PC-3 (cell line): ENCODE measurements around the gene BTBD19. TPM values are rescaled to one million over a fixed set of nuclear protein-coding genes. Genes with fewer than 3 reads are reported as not detected.
"Not testable (repeated sequence)": the region's sequence is repeated elsewhere in the genome, so short reads cannot be mapped to it uniquely, and the experiment has no call there.

Experiments
- ATAC-seq: fragments of 200-7000 bp; cut with Tn5 transposase; 2 replicates; pipeline ENCODE4 v1.9.1; 2020; ENCODE audit warnings: mild to moderate bottlenecking, moderate library complexity
- BruUV-seq: library from RNA; stranded (reverse); fragments of 400-500 nt; replicated peaks from 2 replicates; lab custom pipeline; 2021; lab: Mats Ljungman, UMichigan
- CTCF ChIA-PET: fragments of 300-600 bp; sonication (Branson Sonifier 250); formaldehyde crosslinking; loops from one replicate; lab custom pipeline; 2022; ENCODE audit warnings: antibody characterized with exemption; lab: Charles Lee
- POLR2A ChIA-PET: fragments of 300-600 bp; sonication (Branson Sonifier 250); formaldehyde crosslinking; loops from one replicate; lab custom pipeline; 2022; ENCODE audit warnings: antibody characterized with exemption; ENCODE audit not compliant: unreplicated experiment; lab: Charles Lee
- DNase-seq: peaks from one replicate; pipeline ENCODE4 v3.0.0-alpha.2; 2015
- H2AFZ ChIP-seq: fragments of 300-600 bp; sonication (generic); 2 replicates; pipeline ENCODE4 v1.6.0; 2016; ENCODE audit warnings: antibody characterized with exemption, low read length
- H3F3A ChIP-seq: fragments of 300-600 bp; sonication (generic); one replicate; pipeline ENCODE4 v1.6.0; 2017; ENCODE audit warnings: antibody characterized with exemption, low read length, control low read depth, mild to moderate bottlenecking; ENCODE audit not compliant: unreplicated experiment
- H3K27ac ChIP-seq: fragments of 300-600 bp; sonication (generic); 2 replicates; pipeline ENCODE4 v1.5.1; 2016; ENCODE audit warnings: mild to moderate bottlenecking, low read length
- H3K27me3 ChIP-seq: fragments of 300-600 bp; sonication (generic); 2 replicates; pipeline ENCODE4 v1.6.1; 2016; ENCODE audit warnings: low read length, mixed read lengths
- H3K36me3 ChIP-seq: fragments of 300-600 bp; sonication (generic); 2 replicates; pipeline ENCODE4 v1.6.1; 2016; ENCODE audit warnings: low read depth, mixed run types, low read length, mixed read lengths
- H3K4me1 ChIP-seq: fragments of 300-600 bp; sonication (generic); 2 replicates; pipeline ENCODE4 v1.5.1; 2016; ENCODE audit warnings: low read length; ENCODE audit not compliant: insufficient read depth
- H3K4me2 ChIP-seq: fragments of 300-600 bp; sonication (generic); 2 replicates; pipeline ENCODE4 v1.6.0; 2016; ENCODE audit warnings: low read length
- H3K4me3 ChIP-seq: fragments of 300-600 bp; sonication (generic); 2 replicates; pipeline ENCODE4 v1.5.1; 2016; ENCODE audit warnings: mild to moderate bottlenecking, low read length, mixed read lengths
- H3K79me2 ChIP-seq: fragments of 300-600 bp; sonication (generic); 2 replicates; pipeline ENCODE4 v1.6.1; 2017; ENCODE audit warnings: low read length, mixed read lengths
- H3K9ac ChIP-seq: fragments of 300-600 bp; sonication (generic); 2 replicates; pipeline ENCODE4 v1.6.0; 2016; ENCODE audit warnings: mild to moderate bottlenecking, low read length
- H3K9me2 ChIP-seq: fragments of 300-600 bp; sonication (generic); replicated peaks from 2 replicates; pipeline ENCODE4 v1.6.1; 2016; ENCODE audit warnings: mixed run types, low read length, mixed read lengths
- H3K9me3 ChIP-seq: fragments of 300-600 bp; sonication (generic); 2 replicates; pipeline ENCODE4 v1.6.1; 2016; ENCODE audit warnings: low read length, mixed read lengths
- H4K20me1 ChIP-seq: fragments of 300-600 bp; sonication (generic); 2 replicates; pipeline ENCODE4 v1.6.1; 2016; ENCODE audit warnings: low read length, mixed read lengths
- CTCF ChIP-seq: fragments of 300-600 bp; sonication (generic); conservative IDR thresholded peaks from 2 replicates; pipeline ENCODE4 v1.5.1; 2017; ENCODE audit warnings: antibody characterized with exemption, low read depth, mild to moderate bottlenecking, low read length
- EZH2 ChIP-seq: fragments of 300-600 bp; sonication (generic); IDR thresholded peaks from one replicate; pipeline ENCODE4 v1.6.1; 2017; ENCODE audit warnings: antibody characterized with exemption, mild to moderate bottlenecking, low read length; ENCODE audit not compliant: unreplicated experiment
- EZH2phosphoT487 ChIP-seq: fragments of 300-600 bp; sonication (generic); IDR thresholded peaks from 2 replicates; pipeline ENCODE4 v1.6.1; 2018; ENCODE audit warnings: mild to moderate bottlenecking, antibody characterized with exemption, low read length, borderline replicate concordance
- intact Hi-C: fragments of 100-400 bp; cut with micrococcal nuclease; formaldehyde crosslinking; loops from 2 replicates; pipeline ENCODE4 v1.9.0; 2023
- total RNA-seq: library from RNA; depleted of rRNA; stranded (reverse); fragments of >200 nt; gene quantifications from 2 replicates; pipeline ENCODE4 v1.2.3, GENCODE V29; 2014

Gene BTBD19
- total RNA-seq, 1 experiment from 2014 or later: 0.58 TPM

DNA sequence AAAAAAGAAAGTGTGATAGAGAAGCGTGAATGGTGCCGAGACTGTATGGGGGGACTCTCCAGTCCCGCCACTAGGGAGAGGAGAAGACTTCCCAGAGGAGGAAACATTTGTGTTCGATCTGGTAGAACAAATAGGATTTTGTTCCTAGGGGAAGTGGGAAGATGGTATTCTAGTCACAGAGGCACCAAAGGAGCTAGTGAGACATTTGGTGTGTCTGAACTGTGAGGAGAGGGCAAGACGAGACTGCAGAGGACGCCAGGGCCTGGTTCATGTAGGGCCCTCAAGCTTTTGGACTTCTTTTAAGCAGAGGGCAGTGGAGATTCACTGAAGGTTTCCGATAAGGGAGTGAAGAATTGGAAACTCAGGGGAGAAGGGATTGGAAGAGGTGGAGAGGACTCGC lies 2.9 kb downstream of the BTBD19 start:
- CTCF ChIA-PET: no interaction called here
- no peak overlapping the region for H3K27ac ChIP-seq

GRCh38 chr1:44812822-44813543 lies 4.7 kb downstream of the BTBD19 start:
- Histone ChIP-seq H3K27ac (no peak overlapping the region), H3K27me3 (no peaks in the 10 kb centered on the region), H3K4me3 (no peak overlapping the region), H3F3A (no peaks in the 10 kb centered on the region), H3K79me2 (no peaks in the 10 kb centered on the region), H3K36me3 (no peaks in the 10 kb centered on the region), H3K4me1 (peaks cover 33% of the 10 kb centered on the region), H3K4me2 (no peak overlapping the region), H3K9ac (no peak overlapping the region), H3K9me2 (no peaks in the 10 kb centered on the region), H2AFZ (no peak overlapping the region), H3K9me3 (no peaks in the 10 kb centered on the region), H4K20me1 (no peaks in the 10 kb centered on the region)
- ChIA-PET CTCF (no interaction called here), POLR2A (no interaction called here)
- BruUV-seq: no TSS peak
- ATAC-seq (no peak), DNase-seq (no peak)
- TF ChIP-seq EZH2phosphoT487: no peak
- TF ChIP-seq CTCF: no peak
- TF ChIP-seq EZH2: no peak
- intact Hi-C loops: no loop called here

More for the DNA sequence above, 2.9 kb downstream of the BTBD19 start:
- H3K27me3 ChIP-seq: no peaks in the 10 kb centered on the region
- no peak overlapping the region for H2AFZ ChIP-seq
- intact Hi-C loops: no loop called here
- ATAC-seq: no peak
- H3K9ac ChIP-seq: no peak overlapping the region
- POLR2A ChIA-PET: no interaction called here
- no peaks in the 10 kb centered on the region for H3K9me3 ChIP-seq
- H3K4me1 ChIP-seq: peaks cover 51% of the 10 kb centered on the region
- TF ChIP-seq CTCF (no peak), EZH2 (no peak), EZH2phosphoT487 (no peak)
- H4K20me1 ChIP-seq: no peaks in the 10 kb centered on the region
- no peak overlapping the region for H3K4me3 ChIP-seq
- no peak overlapping the region for H3K4me2 ChIP-seq
- no peak for DNase-seq
- no peaks in the 10 kb centered on the region for H3K36me3 ChIP-seq
- BruUV-seq: no TSS peak
- no peaks in the 10 kb centered on the region for H3K9me2 ChIP-seq
- no peaks in the 10 kb centered on the region for H3K79me2 ChIP-seq
- peaks cover 5% of the 10 kb centered on the region for H3F3A ChIP-seq

GRCh38 chr1:44815926-44816325 lies 7.6 kb downstream of the BTBD19 start:
- H3K4me1 ChIP-seq: peaks cover 14% of the 10 kb centered on the region; the same call in 1 of the 2 replicates
- DNase-seq, H3K27me3 ChIP-seq, H3K4me2 ChIP-seq, H3K9ac ChIP-seq, H3K4me3 ChIP-seq, BruUV-seq, POLR2A ChIA-PET, H3K27ac ChIP-seq, CTCF ChIA-PET, H3F3A ChIP-seq, ATAC-seq, H3K36me3 ChIP-seq, H3K9me3 ChIP-seq, H3K9me2 ChIP-seq, intact Hi-C loops, H2AFZ ChIP-seq, H3K79me2 ChIP-seq, H4K20me1 ChIP-seq: not testable (repeated sequence)
